ENCODE results near the gene ZNF618.

GRCh38 chr9:113910036-113910639 is 34.0 kb downstream of the ZNF618 start:
- TF ChIP-seq, protein P1, sequence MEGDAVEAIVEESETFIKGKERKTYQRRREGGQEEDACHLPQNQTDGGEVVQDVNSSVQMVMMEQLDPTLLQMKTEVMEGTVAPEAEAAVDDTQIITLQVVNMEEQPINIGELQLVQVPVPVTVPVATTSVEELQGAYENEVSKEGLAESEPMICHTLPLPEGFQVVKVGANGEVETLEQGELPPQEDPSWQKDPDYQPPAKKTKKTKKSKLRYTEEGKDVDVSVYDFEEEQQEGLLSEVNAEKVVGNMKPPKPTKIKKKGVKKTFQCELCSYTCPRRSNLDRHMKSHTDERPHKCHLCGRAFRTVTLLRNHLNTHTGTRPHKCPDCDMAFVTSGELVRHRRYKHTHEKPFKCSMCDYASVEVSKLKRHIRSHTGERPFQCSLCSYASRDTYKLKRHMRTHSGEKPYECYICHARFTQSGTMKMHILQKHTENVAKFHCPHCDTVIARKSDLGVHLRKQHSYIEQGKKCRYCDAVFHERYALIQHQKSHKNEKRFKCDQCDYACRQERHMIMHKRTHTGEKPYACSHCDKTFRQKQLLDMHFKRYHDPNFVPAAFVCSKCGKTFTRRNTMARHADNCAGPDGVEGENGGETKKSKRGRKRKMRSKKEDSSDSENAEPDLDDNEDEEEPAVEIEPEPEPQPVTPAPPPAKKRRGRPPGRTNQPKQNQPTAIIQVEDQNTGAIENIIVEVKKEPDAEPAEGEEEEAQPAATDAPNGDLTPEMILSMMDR (IDR thresholded peaks at IDR 0.05 in 4 of 5, conservative IDR thresholded peaks at IDR 0.05 in 1 of 5) = no peak
- no peak for TF ChIP-seq POLR2A (IDR thresholded peaks at IDR 0.05)
